GM12891 (cell line): Measurements from ENCODE around the gene LRRC74B.

Experiments
- POLR2A ChIP-seq: IDR thresholded peaks from 2 replicates; pipeline ENCODE4 v1.6.1; 2011; ENCODE audit warnings: low read depth, low read length, control low read depth
- POLR2AphosphoS5 ChIP-seq: IDR thresholded peaks from 2 replicates; pipeline ENCODE4 v1.6.1; 2011; ENCODE audit warnings: low read depth, low read length, control low read depth
- SPI1 ChIP-seq: IDR thresholded peaks from 2 replicates; pipeline ENCODE4 v1.6.1; 2011; ENCODE audit warnings: low read depth, low read length, control low read depth
- TAF1 ChIP-seq: IDR thresholded peaks from 2 replicates; pipeline ENCODE4 v1.6.1; 2011; ENCODE audit warnings: low read depth, low read length, control low read depth

DNA sequence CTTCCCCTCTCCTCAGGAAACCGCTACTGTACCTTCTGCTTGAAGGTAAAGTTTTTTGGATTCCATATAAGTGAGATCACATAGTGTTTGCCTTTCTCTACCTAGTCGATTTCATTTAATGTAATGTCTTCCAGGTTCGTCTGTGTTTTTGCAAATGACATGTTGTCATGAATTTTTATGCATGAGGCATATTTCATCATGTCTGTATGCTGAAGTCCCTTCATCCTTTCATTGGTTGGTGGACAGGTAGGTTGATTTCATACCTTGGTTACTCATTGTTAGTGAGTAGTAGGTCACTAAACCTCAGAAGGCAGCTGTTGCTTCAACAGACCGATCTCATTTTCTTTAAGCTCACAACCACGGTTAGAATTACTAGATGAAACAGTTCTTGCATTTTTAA, 60.3 kb downstream of the LRRC74B start:
- TF ChIP-seq TAF1 (no peak), POLR2A (no peak), POLR2AphosphoS5 (no peak), SPI1 (no peak)
